GM12878 (cell line): ENCODE results near the gene GOLGA6B. TPM values are rescaled to one million over a fixed set of nuclear protein-coding genes. Genes with fewer than 3 reads are reported as not detected.
"Not testable (repeated sequence)": the region's sequence is repeated elsewhere in the genome, so short reads cannot be mapped to it uniquely, and the experiment has no call there.

Experiments
- ATAC-seq: fragments of 200-7000 bp; cut with Tn5 transposase; 3 replicates; pipeline ENCODE4 v1.9.1; 2020; ENCODE audit warnings: mild to moderate bottlenecking, moderate library complexity
- BruUV-seq: library from RNA; stranded (reverse); fragments of 400-500 nt; replicated peaks from 2 replicates; lab custom pipeline; 2021; lab: Mats Ljungman, UMichigan
- CTCF ChIA-PET: fragments of 300-600 bp; sonication (Branson Sonifier 250); formaldehyde crosslinking; extraction: SDS; loops from one replicate; lab custom pipeline; 2021; ENCODE audit warnings: inconsistent platforms; lab: Yijun Ruan, JAX
- POLR2A ChIA-PET: fragments of 350-600 bp; formaldehyde crosslinking; extraction: SDS; loops from one replicate; lab custom pipeline; 2021; ENCODE audit warnings: inconsistent platforms; lab: Charles Lee
- RAD21 ChIA-PET: fragments of 300-600 bp; sonication (Branson Sonifier 250); formaldehyde crosslinking; loops from one replicate; lab custom pipeline; 2023; ENCODE audit warnings: antibody characterized with exemption; ENCODE audit not compliant: unreplicated experiment; lab: Charles Lee
- SMC1A ChIA-PET: fragments of 300-600 bp; sonication (Branson Sonifier 250); formaldehyde crosslinking; loops from one replicate; lab custom pipeline; 2023; ENCODE audit not compliant: unreplicated experiment, uncharacterized antibody; lab: Charles Lee
- DNase-seq: peaks from one replicate; pipeline ENCODE4 v3.0.0-alpha.2; 2011; ENCODE audit warnings: low read depth, low spot score
- FAIRE-seq: peaks from 3 replicates; lab custom pipeline; 2011; peaks lifted over from hg19 to GRCh38; lab: Jason Lieb, UNC
- H2AFZ ChIP-seq: 2 replicates; pipeline ENCODE4 v1.6.0; 2011; ENCODE audit warnings: low read depth, low read length, control low read depth; ENCODE audit not compliant: control insufficient read depth
- H3K27ac ChIP-seq: 2 replicates; pipeline ENCODE4 v1.5.1; 2011; ENCODE audit warnings: control low read depth; ENCODE audit not compliant: control insufficient read depth, insufficient read depth
- H3K27me3 ChIP-seq, 2 experiments: replicated peaks in 1 of 2; 2 replicates each; pipeline versions ENCODE4 v1.6.0 to v1.6.1; 2011; ENCODE audit warnings: low read length in 1 of 2; ENCODE audit not compliant: control insufficient read depth in 2 of 2, insufficient read depth in 2 of 2
- H3K36me3 ChIP-seq, 2 experiments: 2 replicates each; pipeline ENCODE4 v1.5.1; 2011; ENCODE audit warnings: low read length in 1 of 2; ENCODE audit not compliant: control insufficient read depth in 2 of 2, insufficient read depth in 2 of 2
- H3K4me1 ChIP-seq: 2 replicates; pipeline ENCODE4 v1.6.1; 2011; ENCODE audit warnings: mild to moderate bottlenecking, low read length, moderate library complexity, mixed read lengths; ENCODE audit not compliant: control insufficient read depth, insufficient read depth
- H3K4me2 ChIP-seq: 2 replicates; pipeline ENCODE4 v1.6.0; 2011; ENCODE audit warnings: control low read depth; ENCODE audit not compliant: control insufficient read depth, insufficient read depth
- H3K4me3 ChIP-seq: fragments of 200-600 bp; sonication (generic); 2 replicates; pipeline ENCODE4 v1.5.1; 2016
- H3K79me2 ChIP-seq: 2 replicates; pipeline ENCODE4 v1.6.0; 2011; ENCODE audit warnings: low read length; ENCODE audit not compliant: control insufficient read depth, insufficient read depth
- H3K9ac ChIP-seq: 2 replicates; pipeline ENCODE4 v1.8.0; 2011; ENCODE audit warnings: low read length, control low read depth, mixed read lengths; ENCODE audit not compliant: control insufficient read depth, insufficient read depth
- H3K9me3 ChIP-seq: replicated peaks from 3 replicates; pipeline ENCODE4 v1.5.1; 2011; ENCODE audit warnings: mild to moderate bottlenecking, low read length; ENCODE audit not compliant: control insufficient read depth, insufficient read depth
- H4K20me1 ChIP-seq: 2 replicates; pipeline ENCODE4 v1.6.0; 2011; ENCODE audit not compliant: control insufficient read depth, insufficient read depth
- CBX3 ChIP-seq: fragments of 200-600 bp; sonication (generic); IDR thresholded peaks from 2 replicates; pipeline ENCODE4 v1.6.1; 2016; ENCODE audit warnings: low read depth, borderline replicate concordance
- CHD4 ChIP-seq: fragments of 200-600 bp; sonication (generic); IDR thresholded peaks from 2 replicates; pipeline ENCODE4 v1.6.1; 2016; ENCODE audit warnings: mild to moderate bottlenecking
- FOXM1 ChIP-seq: IDR thresholded peaks from 2 replicates; pipeline ENCODE4 v1.6.1; 2012; ENCODE audit warnings: low read depth, mild to moderate bottlenecking, inconsistent platforms, low read length, moderate library complexity
- MXI1 ChIP-seq: fragments of 150-350 bp; IDR thresholded peaks from 2 replicates; pipeline ENCODE4 v1.6.1; 2011; ENCODE audit warnings: low read depth, mild to moderate bottlenecking, inconsistent platforms, low read length, improper control_type of control experiment
- POLR2A ChIP-seq: IDR thresholded peaks from 2 replicates; pipeline ENCODE4 v1.6.1; 2011; ENCODE audit warnings: low read depth, mild to moderate bottlenecking, low read length
- SIX5 ChIP-seq: IDR thresholded peaks from 2 replicates; pipeline ENCODE4 v1.6.1; 2011; ENCODE audit warnings: mild to moderate bottlenecking, low read depth, low read length, moderate library complexity; ENCODE audit not compliant: severe bottlenecking
- SREBF1 ChIP-seq: IDR thresholded peaks from 2 replicates; pipeline ENCODE4 v1.6.1; 2012; ENCODE audit warnings: mild to moderate bottlenecking, low read length
- SUPT20H ChIP-seq: IDR thresholded peaks from 2 replicates; pipeline ENCODE4 v1.6.1; 2011; ENCODE audit warnings: low read depth, mild to moderate bottlenecking, low read length, moderate library complexity, borderline replicate concordance; ENCODE audit not compliant: control insufficient read depth
- SUZ12 ChIP-seq: fragments of 200-600 bp; sonication (generic); IDR thresholded peaks from one replicate; pipeline ENCODE4 v1.6.1; 2018; ENCODE audit warnings: antibody characterized with exemption, mild to moderate bottlenecking; ENCODE audit not compliant: unreplicated experiment
- YBX1 ChIP-seq: fragments of 450-650 bp; IDR thresholded peaks from 2 replicates; pipeline ENCODE4 v1.6.1; 2016; ENCODE audit warnings: antibody characterized with exemption
- ZNF592 ChIP-seq: fragments of 450-650 bp; IDR thresholded peaks from 2 replicates; pipeline ENCODE4 v1.6.1; 2017; ENCODE audit warnings: mild to moderate bottlenecking, moderate library complexity
- ZSCAN29 ChIP-seq: fragments of 450-650 bp; IDR thresholded peaks from 2 replicates; pipeline ENCODE4 v1.6.1; 2017; ENCODE audit warnings: mild to moderate bottlenecking, moderate library complexity
- WGBS: methylation state at CpG from one replicate; pipeline ENCODE4 v1.1.6; 2016; ENCODE audit warnings: low lambda C conversion rate; ENCODE audit not compliant: insufficient replicate concordance, insufficient coverage; ENCODE audit errors: missing lambda C conversion rate; 5-methylcytosine and 5-hydroxymethylcytosine counted together
- in situ Hi-C: fragments of 300-500 bp; cut with MboI; formaldehyde crosslinking; loops from 9 replicates; pipeline ENCODE4 v1.14.3; 2018; ENCODE audit warnings: mixed read lengths
- intact Hi-C: fragments of 100-400 bp; cut with micrococcal nuclease; formaldehyde crosslinking; loops from one replicate; pipeline ENCODE4 v1.14.2; 2022; ENCODE audit not compliant: unreplicated experiment
- polyA plus RNA-seq, 11 experiments: library from polyadenylated mRNA; depleted of rRNA in 4 of 11; unstranded in 6 of 11; stranded (reverse) in 5 of 11; fragments of >200 nt; fragmentation: Nextera tagmentation in 4 of 11; fragmentation: Illumina TruSeq in 1 of 11; extraction: Ambion mirVana in 4 of 11; extraction: Trizol in 1 of 11; gene quantifications; 1 replicate in 1 of 11; 2 replicates in 10 of 11; pipeline versions ENCODE4 v1.2.1 to v1.2.3, GENCODE V29; 2011 to 2016; ENCODE audit warnings: inconsistent platforms in 2 of 11, missing spikeins in 2 of 11, low read depth in 1 of 11
- total RNA-seq, 4 experiments: library from RNA; depleted of rRNA in 3 of 4; stranded (reverse); fragments of >200 nt in 3 of 4; fragmentation: Illumina TruSeq in 1 of 4; extraction: Trizol in 1 of 4; gene quantifications; 2 replicates each; pipeline versions ENCODE4 v1.2.1 to v1.2.3, GENCODE V29; 2013 to 2021
- TF ChIP-seq, protein P1 (sequence below): fragments of 150-350 bp; IDR thresholded peaks from 2 replicates; pipeline ENCODE4 v1.6.1; 2014; ENCODE audit warnings: mild to moderate bottlenecking, low read depth, low read length

The GOLGA6B gene
- total and polyA plus RNA-seq, 10 of the 15 experiments (the other 5 are each of a cell fraction or from before 2014, with no cell fraction given): not detected

DNA sequence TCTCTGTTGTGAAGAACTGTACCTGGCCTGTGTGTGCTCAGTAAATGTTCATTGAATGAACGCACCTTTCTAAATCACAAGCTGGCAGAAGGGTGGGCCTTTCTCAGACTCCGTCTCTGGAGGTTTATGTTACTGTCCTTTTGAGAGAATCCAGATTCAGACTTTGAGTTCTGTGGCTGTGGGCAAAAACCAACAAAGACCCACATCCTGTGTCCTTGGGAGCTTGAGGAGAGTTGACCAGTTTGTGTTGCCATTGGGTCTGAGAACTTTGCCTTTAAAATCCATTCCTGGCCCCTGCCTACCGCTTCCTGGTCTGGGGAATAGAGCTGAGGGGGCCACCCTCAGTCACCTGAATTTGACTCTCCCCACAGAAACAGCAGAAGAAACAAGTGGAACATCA lies 46.4 kb upstream of the GOLGA6B start:
- H3K4me2 ChIP-seq, H3K9me3 ChIP-seq, ATAC-seq, CTCF ChIA-PET, H3K27me3 ChIP-seq, POLR2A ChIA-PET, H3K9ac ChIP-seq, H3K4me1 ChIP-seq, DNase-seq, H3K36me3 ChIP-seq, FAIRE-seq, intact Hi-C loops, BruUV-seq, H3K4me3 ChIP-seq, H4K20me1 ChIP-seq, in situ Hi-C loops, H3K79me2 ChIP-seq, RAD21 ChIA-PET, SMC1A ChIA-PET, H3K27ac ChIP-seq, H2AFZ ChIP-seq: not testable (repeated sequence)
- WGBS: 75% methylated on average over 3 of the region's 3 CpGs

GRCh38 chr15:72609862-72610261 lies 44.6 kb upstream of the GOLGA6B start:
- Histone ChIP-seq H3K4me1 (no peaks in the 10 kb centered on the region), H3K79me2 (no peaks in the 10 kb centered on the region), H3K4me3 (no peak overlapping the region), H3K27ac (no peak overlapping the region), H3K36me3 (no peaks in the 10 kb centered on the region), H3K9ac (no peak overlapping the region), H2AFZ (no peak overlapping the region), H3K27me3 (no peaks in the 10 kb centered on the region), H3K4me2 (no peak overlapping the region), H3K9me3 (no peaks in the 10 kb centered on the region), H4K20me1 (no peaks in the 10 kb centered on the region)
- ChIA-PET CTCF (no interaction called here), RAD21 (no interaction called here), SMC1A (no interaction called here), POLR2A (no interaction called here)
- no TSS peak for BruUV-seq
- DNase-seq (no peak), FAIRE-seq (no peak), ATAC-seq (no peak)
- in situ Hi-C loops (no loop called here), intact Hi-C loops (no loop called here)
- WGBS: 54% methylated on average over 8 of the region's 8 CpGs
- no peak for TF ChIP-seq CHD4
- no peak for TF ChIP-seq ZSCAN29
- TF ChIP-seq CBX3: no peak
- no peak for TF ChIP-seq MXI1
- TF ChIP-seq YBX1: no peak
- TF ChIP-seq SUPT20H: no peak
- no peak for TF ChIP-seq SREBF1
- TF ChIP-seq FOXM1: no peak
- TF ChIP-seq, protein P1, sequence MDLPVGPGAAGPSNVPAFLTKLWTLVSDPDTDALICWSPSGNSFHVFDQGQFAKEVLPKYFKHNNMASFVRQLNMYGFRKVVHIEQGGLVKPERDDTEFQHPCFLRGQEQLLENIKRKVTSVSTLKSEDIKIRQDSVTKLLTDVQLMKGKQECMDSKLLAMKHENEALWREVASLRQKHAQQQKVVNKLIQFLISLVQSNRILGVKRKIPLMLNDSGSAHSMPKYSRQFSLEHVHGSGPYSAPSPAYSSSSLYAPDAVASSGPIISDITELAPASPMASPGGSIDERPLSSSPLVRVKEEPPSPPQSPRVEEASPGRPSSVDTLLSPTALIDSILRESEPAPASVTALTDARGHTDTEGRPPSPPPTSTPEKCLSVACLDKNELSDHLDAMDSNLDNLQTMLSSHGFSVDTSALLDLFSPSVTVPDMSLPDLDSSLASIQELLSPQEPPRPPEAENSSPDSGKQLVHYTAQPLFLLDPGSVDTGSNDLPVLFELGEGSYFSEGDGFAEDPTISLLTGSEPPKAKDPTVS: no peak
- no peak for TF ChIP-seq POLR2A
- TF ChIP-seq ZNF592: no peak
- no peak for TF ChIP-seq SIX5
- TF ChIP-seq SUZ12: no peak
